Activated T-helper 1 cell treated with anti-CD3 and anti-CD28 coated beads, Interleukin-2, amount 50 U/mL, for 16 hours (primary cell): Measurements from ENCODE around the gene CHGA.

Source experiments
- DNase-seq, 2 donors: peaks; one replicate each; pipeline ENCODE4 v3.0.0-alpha.2; 2020; ENCODE audit warnings: low read depth in 1 of 2, low spot score in 1 of 2

The CHGA gene

GRCh38 chr14:92959761-92960680, 37.1 kb downstream of the CHGA start:
- no peak for DNase-seq

GRCh38 chr14:92960706-92961566, 38.0 kb downstream of the CHGA start:
- DNase-seq, result no peak

GRCh38 chr14:92961567-92961855, 38.6 kb downstream of the CHGA start:
- DNase-seq, result no peak

- no peak for DNase-seq
Measured at GRCh38 chr14:92962031-92962830, 39.3 kb downstream of the CHGA start.

- no peak for DNase-seq
Measured at GRCh38 chr14:92962831-92963095, 39.8 kb downstream of the CHGA start.

- no peak for DNase-seq
Measured at GRCh38 chr14:92963301-92964123, 40.6 kb downstream of the CHGA start.

GRCh38 chr14:92964124-92965109, 41.5 kb downstream of the CHGA start:
- no peak for DNase-seq

- DNase-seq, result no peak
Measured at GRCh38 chr14:92965281-92965680, 42.3 kb downstream of the CHGA start.

GRCh38 chr14:92967346-92967926, 44.5 kb downstream of the CHGA start:
- DNase-seq, result no peak

GRCh38 chr14:92968291-92969020, 45.5 kb downstream of the CHGA start:
- DNase-seq, result no peak

- no peak for DNase-seq
Measured at GRCh38 chr14:92969430-92969829, 46.5 kb downstream of the CHGA start.

GRCh38 chr14:92969871-92970270, 46.9 kb downstream of the CHGA start:
- no peak for DNase-seq

GRCh38 chr14:92970271-92970670, 47.3 kb downstream of the CHGA start:
- no peak for DNase-seq

- no peak for DNase-seq
Measured at GRCh38 chr14:92971601-92972180, 48.7 kb downstream of the CHGA start.

GRCh38 chr14:92973261-92973797, 50.4 kb downstream of the CHGA start:
- DNase-seq, result no peak

- DNase-seq, result no peak
Measured at GRCh38 chr14:92973798-92974372, 50.9 kb downstream of the CHGA start.

GRCh38 chr14:92974541-92975345, 51.8 kb downstream of the CHGA start:
- no peak for DNase-seq
